HepG2 (cell line): ENCODE results near the gene IMP3. TPM values are rescaled to one million over a fixed set of nuclear protein-coding genes. Genes with fewer than 3 reads are reported as not detected.
A peak's percentile ranks its signal among the peaks of the same experiment; 100 is the strongest.

ENCODE experiments used
- ARID4A ChIP-seq: sonication (generic); formaldehyde crosslinking; IDR thresholded peaks from 2 replicates; pipeline ENCODE4 v1.5.0; 2020; ENCODE audit warnings: mild to moderate bottlenecking, missing genetic modification reagents, borderline replicate concordance
- ATF7 ChIP-seq, 2 experiments: fragments of 450-650 bp in 1 of 2; sonication (generic) in 1 of 2; formaldehyde crosslinking in 1 of 2; IDR thresholded peaks; 2 replicates each; pipeline versions ENCODE4 v1.4.0 to v1.6.1; 2016 to 2020; ENCODE audit warnings: antibody characterized with exemption in 1 of 2, mild to moderate bottlenecking in 1 of 2, missing genetic modification reagents in 1 of 2
- BCL6 ChIP-seq: IDR thresholded peaks from 2 replicates; pipeline ENCODE4 v1.6.1; 2016; ENCODE audit warnings: missing genetic modification reagents, missing compliant biosample characterization
- HNF4A ChIP-seq: sonication (generic); formaldehyde crosslinking; IDR thresholded peaks from 2 replicates; pipeline ENCODE4 v1.4.0; 2020; ENCODE audit warnings: missing genetic modification reagents
- LBX2 ChIP-seq: sonication (generic); formaldehyde crosslinking; IDR thresholded peaks from 2 replicates; pipeline ENCODE4 v1.5.0; 2020; ENCODE audit warnings: missing genetic modification reagents, mild to moderate bottlenecking, borderline replicate concordance
- LCORL ChIP-seq, 2 experiments: fragments of 450-650 bp in 1 of 2; sonication (generic) in 1 of 2; formaldehyde crosslinking in 1 of 2; IDR thresholded peaks; 2 replicates each; pipeline versions ENCODE4 v1.5.0 to v1.6.1; 2017 to 2020; ENCODE audit warnings: antibody characterized with exemption in 1 of 2, missing genetic modification reagents in 1 of 2
- ONECUT2 ChIP-seq: sonication (generic); formaldehyde crosslinking; IDR thresholded peaks from 2 replicates; pipeline ENCODE4 v1.4.0; 2020; ENCODE audit warnings: missing genetic modification reagents
- RAD21 ChIP-seq: fragments of 450-650 bp; formaldehyde crosslinking; IDR thresholded peaks from 2 replicates; pipeline ENCODE4 v1.5.0; 2020; ENCODE audit warnings: mild to moderate bottlenecking
- RXRB ChIP-seq: IDR thresholded peaks from 2 replicates; pipeline ENCODE4 v1.6.1; 2016; ENCODE audit warnings: borderline replicate concordance, missing genetic modification reagents, missing compliant biosample characterization
- SAP130 ChIP-seq: IDR thresholded peaks from 2 replicates; pipeline ENCODE4 v1.6.1; 2016; ENCODE audit warnings: low read depth
- SOX6 ChIP-seq, 2 experiments: fragments of 450-650 bp in 1 of 2; sonication (generic) in 1 of 2; formaldehyde crosslinking in 1 of 2; IDR thresholded peaks; 2 replicates each; pipeline versions ENCODE4 v1.4.0 to v1.6.1; 2017 to 2020; ENCODE audit warnings: antibody characterized with exemption in 1 of 2, mild to moderate bottlenecking in 1 of 2, missing genetic modification reagents in 1 of 2
- ZFP91 ChIP-seq: sonication (generic); formaldehyde crosslinking; IDR thresholded peaks from 2 replicates; pipeline ENCODE4 v1.9.0; 2022; ENCODE audit warnings: missing genetic modification reagents, mild to moderate bottlenecking, borderline replicate concordance
- ZNF34 ChIP-seq: sonication (generic); formaldehyde crosslinking; IDR thresholded peaks from 2 replicates; pipeline ENCODE4 v1.4.0; 2020; ENCODE audit warnings: mild to moderate bottlenecking, missing genetic modification reagents, borderline replicate concordance
- ZNF350 ChIP-seq: sonication (generic); formaldehyde crosslinking; IDR thresholded peaks from 2 replicates; pipeline ENCODE4 v1.4.0; 2020; ENCODE audit warnings: mild to moderate bottlenecking, low read depth, missing genetic modification reagents, borderline replicate concordance
- ZNF382 ChIP-seq: sonication (generic); formaldehyde crosslinking; IDR thresholded peaks from 2 replicates; pipeline ENCODE4 v1.5.0; 2020; ENCODE audit warnings: missing genetic modification reagents, mild to moderate bottlenecking, borderline replicate concordance
- ZNF564 ChIP-seq: sonication (generic); formaldehyde crosslinking; IDR thresholded peaks from 2 replicates; pipeline ENCODE4 v1.8.1; 2023; ENCODE audit warnings: mild to moderate bottlenecking, missing genetic modification reagents
- ZNF687 ChIP-seq: sonication (generic); formaldehyde crosslinking; IDR thresholded peaks from 2 replicates; pipeline ENCODE4 v1.5.1; 2020; ENCODE audit warnings: mild to moderate bottlenecking, missing genetic modification reagents, moderate library complexity
- polyA plus RNA-seq, 8 experiments: library from polyadenylated mRNA; depleted of rRNA in 3 of 8; stranded (reverse) in 7 of 8; unstranded in 1 of 8; fragments of >200 nt; fragmentation: Illumina TruSeq in 4 of 8; extraction: Trizol in 4 of 8; gene quantifications; 2 replicates each; pipeline versions ENCODE4 v1.2.1 to v1.2.3, GENCODE V29; 2011 to 2016; ENCODE audit warnings: low read depth in 4 of 8, missing spikeins in 1 of 8, mixed read lengths in 1 of 8; ENCODE audit not compliant: insufficient read depth in 1 of 8
- total RNA-seq, 5 experiments: library from RNA; depleted of rRNA; stranded (reverse); fragments of >200 nt; fragmentation: Illumina TruSeq; extraction: Trizol; gene quantifications; 2 replicates each; pipeline ENCODE4 v1.2.3, GENCODE V29; 2016; ENCODE audit warnings: low read depth in 1 of 5
- TF ChIP-seq, protein P1 (sequence below): IDR thresholded peaks from 2 replicates; pipeline ENCODE4 v1.6.1; 2016; ENCODE audit warnings: low read depth, borderline replicate concordance

Gene IMP3
- total and polyA plus RNA-seq, 2 of the 13 experiments (the other 11 are each of a cell fraction or from before 2014, with no cell fraction given): 38.3 to 143 TPM

- peak; percentile 27; the same call in 1 of the 2 replicates for TF ChIP-seq ARID4A (CRISPR knock-in tag)
- no peak for TF ChIP-seq LCORL (IDR thresholded peaks at IDR 0.05)
- 0 out of 2 replicates have a peak, but pooled peaks have one; percentile 41 for TF ChIP-seq LCORL (CRISPR knock-in tag; IDR thresholded peaks at IDR 0.05)
- no peak for TF ChIP-seq SOX6 (IDR thresholded peaks at IDR 0.05)
- TF ChIP-seq SOX6 (CRISPR knock-in tag; IDR thresholded peaks at IDR 0.05): peak; percentile 54; the same call in 1 of the 2 replicates
- TF ChIP-seq RAD21 (CRISPR knock-in tag): 0 out of 2 replicates have a peak, but pooled peaks have one; percentile 13
- TF ChIP-seq ZNF34: no peak
- TF ChIP-seq ATF7 (IDR thresholded peaks at IDR 0.05): no peak
- no peak for TF ChIP-seq ATF7 (CRISPR knock-in tag; IDR thresholded peaks at IDR 0.05)
- TF ChIP-seq ZNF382 (CRISPR knock-in tag): no peak
- peak; percentile 85 for TF ChIP-seq RXRB (CRISPR knock-in tag)
- peak; percentile 73 for TF ChIP-seq ZNF687 (CRISPR knock-in tag)
- no peak for TF ChIP-seq ZNF564 (CRISPR knock-in tag)
- peak; percentile 13; the same call in 1 of the 2 replicates for TF ChIP-seq SAP130 (CRISPR knock-in tag)
- TF ChIP-seq ZNF350 (CRISPR knock-in tag): peak; percentile 50; the same call in 1 of the 2 replicates
- no peak for TF ChIP-seq HNF4A (CRISPR knock-in tag)
- no peak for TF ChIP-seq ONECUT2
- TF ChIP-seq, protein P1, sequence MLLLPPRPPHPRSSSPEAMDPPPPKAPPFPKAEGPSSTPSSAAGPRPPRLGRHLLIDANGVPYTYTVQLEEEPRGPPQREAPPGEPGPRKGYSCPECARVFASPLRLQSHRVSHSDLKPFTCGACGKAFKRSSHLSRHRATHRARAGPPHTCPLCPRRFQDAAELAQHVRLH: no peak
- peak; percentile 45; the same call in 1 of the 2 replicates for TF ChIP-seq ZFP91 (CRISPR knock-in tag)
- no peak for TF ChIP-seq LBX2 (CRISPR knock-in tag)
- TF ChIP-seq BCL6 (CRISPR knock-in tag): peak; percentile 75
Observed at GRCh38 chr15:75663931-75664421, 24.0 kb upstream of the IMP3 start (continued).
